Smooth muscle cell (in vitro differentiated cells): ENCODE measurements around the gene GZMM. TPM values are rescaled to one million over a fixed set of nuclear protein-coding genes. Genes with fewer than 3 reads are reported as not detected.

ENCODE experiments used
- DNase-seq: peaks from one replicate; lab custom pipeline; 2025; ENCODE audit not compliant: unreplicated experiment; lab: John Stamatoyannopoulos, UW
- H2AFZ ChIP-seq: fragments of 200-600 bp; sonication (generic); 2 replicates; pipeline ENCODE4 v1.6.0; 2016; ENCODE audit warnings: antibody characterized with exemption, low read depth, mild to moderate bottlenecking
- H3F3A ChIP-seq: fragments of 200-600 bp; sonication (generic); 2 replicates; pipeline ENCODE4 v1.6.0; 2017; ENCODE audit warnings: antibody characterized with exemption, low read depth
- H3K27ac ChIP-seq: fragments of 200-600 bp; sonication (generic); 2 replicates; pipeline ENCODE4 v1.5.1; 2016; ENCODE audit warnings: low read depth, mild to moderate bottlenecking
- H3K27me3 ChIP-seq: fragments of 200-600 bp; sonication (generic); 2 replicates; pipeline ENCODE4 v1.6.1; 2016; ENCODE audit warnings: low read depth, mild to moderate bottlenecking
- H3K36me3 ChIP-seq: fragments of 200-600 bp; sonication (generic); 2 replicates; pipeline ENCODE4 v1.5.1; 2016; ENCODE audit warnings: low read depth
- H3K4me1 ChIP-seq: fragments of 200-600 bp; sonication (generic); 2 replicates; pipeline ENCODE4 v1.5.1; 2016; ENCODE audit warnings: low read depth
- H3K4me2 ChIP-seq: fragments of 200-600 bp; sonication (generic); 2 replicates; pipeline ENCODE4 v1.6.0; 2016; ENCODE audit warnings: mild to moderate bottlenecking
- H3K4me3 ChIP-seq: fragments of 200-600 bp; sonication (generic); 2 replicates; pipeline ENCODE4 v1.5.1; 2016; ENCODE audit warnings: mild to moderate bottlenecking
- H3K79me2 ChIP-seq: fragments of 200-600 bp; sonication (generic); 2 replicates; pipeline ENCODE4 v1.6.0; 2016; ENCODE audit warnings: low read depth, mild to moderate bottlenecking
- H3K9ac ChIP-seq: fragments of 200-600 bp; sonication (generic); 2 replicates; pipeline ENCODE4 v1.6.0; 2016; ENCODE audit warnings: low read depth
- H3K9me3 ChIP-seq: fragments of 200-600 bp; sonication (generic); replicated peaks from 2 replicates; pipeline ENCODE4 v1.5.1; 2016; ENCODE audit warnings: low read depth
- H4K20me1 ChIP-seq: fragments of 200-600 bp; sonication (generic); 2 replicates; pipeline ENCODE4 v1.6.0; 2016; ENCODE audit warnings: low read depth
- CTCF ChIP-seq: fragments of 200-600 bp; sonication (generic); IDR thresholded peaks from 2 replicates; pipeline ENCODE4 v1.5.1; 2017; ENCODE audit warnings: borderline replicate concordance, mild to moderate bottlenecking, antibody characterized with exemption; ENCODE audit not compliant: insufficient read depth, poor library complexity, severe bottlenecking
- WGBS: methylation state at CpG from one replicate; pipeline ENCODE4 v1.1.7; 2016; ENCODE audit warnings: low lambda C conversion rate; 5-methylcytosine and 5-hydroxymethylcytosine counted together
- polyA plus RNA-seq: library from polyadenylated mRNA; unstranded; fragments of >200 nt; fragmentation: Nextera tagmentation; extraction: Ambion mirVana; gene quantifications from 2 replicates; pipeline ENCODE4 v1.2.1, GENCODE V29; 2016
- total RNA-seq: library from RNA; depleted of rRNA; stranded (reverse); fragments of >200 nt; gene quantifications from 2 replicates; pipeline ENCODE4 v1.2.3, GENCODE V29; 2014

Gene GZMM
- total and polyA plus RNA-seq, 2 experiments from 2014 or later: 0.23 TPM; not detected in 1

DNA sequence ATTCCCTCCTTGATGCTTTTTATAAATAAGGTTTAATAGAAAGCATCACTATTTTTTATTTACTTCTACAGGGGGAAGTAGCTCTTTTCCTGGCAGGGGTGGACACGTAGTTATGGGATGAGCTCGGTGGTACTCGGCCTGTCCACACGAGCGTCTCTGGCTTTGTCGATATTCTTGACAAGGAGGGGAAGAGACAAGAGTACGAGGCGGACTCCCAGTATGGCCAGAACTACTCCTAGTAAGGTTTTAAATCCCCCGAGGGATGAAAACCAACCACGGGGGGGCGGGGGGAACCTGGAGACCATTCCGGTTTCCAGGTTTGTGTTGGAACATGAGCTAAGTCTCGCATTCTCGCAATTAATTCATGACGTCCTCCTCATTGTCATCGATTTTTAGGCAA, 23.0 kb downstream of the GZMM start:
- peak overlapping the region; percentile 3 for H3K4me3 ChIP-seq
- no peak overlapping the region for H2AFZ ChIP-seq
- H3K27me3 ChIP-seq: no peaks in the 10 kb centered on the region
- H3K4me1 ChIP-seq: no peaks in the 10 kb centered on the region
- peak overlapping the region; percentile 67 for H3K27ac ChIP-seq
- no peaks in the 10 kb centered on the region for H3K79me2 ChIP-seq
- H3K4me2 ChIP-seq: peak overlapping the region; percentile 54
- no peaks in the 10 kb centered on the region for H4K20me1 ChIP-seq
- TF ChIP-seq CTCF: no peak
- H3K9ac ChIP-seq: no peak overlapping the region
- peaks cover 8% of the 10 kb centered on the region for H3F3A ChIP-seq
- no peaks in the 10 kb centered on the region for H3K36me3 ChIP-seq
- 35% methylated on average over 16 of the region's 16 CpGs for WGBS
- no peak for DNase-seq
- H3K9me3 ChIP-seq: no peaks in the 10 kb centered on the region

DNA sequence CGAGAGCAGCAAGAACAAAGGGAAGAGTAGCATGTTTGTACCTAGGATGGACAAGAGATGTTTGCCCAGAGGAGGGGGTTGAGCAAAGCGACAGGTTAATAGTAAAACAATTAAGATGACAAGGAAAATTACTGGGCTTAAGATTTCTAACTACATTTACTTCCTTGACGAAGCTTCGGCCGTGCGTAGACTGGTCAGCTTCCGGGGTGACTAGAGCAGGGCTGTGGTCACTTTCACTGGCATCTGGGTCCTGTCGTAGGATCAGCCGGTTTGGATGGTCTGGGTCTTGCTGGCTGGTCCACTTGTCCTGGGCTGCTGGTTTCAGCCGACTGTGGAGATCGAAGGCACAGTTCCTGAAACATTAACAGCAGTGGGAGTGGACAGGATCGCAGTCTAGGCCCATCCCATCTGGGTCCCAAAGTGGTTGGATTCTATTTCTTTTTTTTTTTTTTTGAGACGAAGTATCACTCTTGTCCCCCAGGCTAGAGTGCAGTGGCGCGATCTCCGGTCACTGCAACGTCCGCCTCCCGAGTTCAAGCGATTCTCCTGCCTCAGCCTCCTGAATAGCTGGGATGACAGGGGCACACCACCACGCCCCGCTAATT, 23.5 kb downstream of the GZMM start:
- Histone ChIP-seq H3K4me2 (peak overlapping the region; percentile 54), H2AFZ (no peak overlapping the region), H3K36me3 (no peaks in the 10 kb centered on the region), H3K9ac (no peak overlapping the region), H4K20me1 (no peaks in the 10 kb centered on the region), H3K4me3 (no peak overlapping the region), H3K79me2 (no peaks in the 10 kb centered on the region), H3K27ac (peak overlapping the region; percentile 67), H3K9me3 (no peaks in the 10 kb centered on the region), H3K4me1 (no peaks in the 10 kb centered on the region), H3F3A (peaks cover 11% of the 10 kb centered on the region), H3K27me3 (no peaks in the 10 kb centered on the region)
- WGBS: 68% methylated on average over 14 of the region's 22 CpGs
- TF ChIP-seq CTCF: no peak
- no peak for DNase-seq

DNA sequence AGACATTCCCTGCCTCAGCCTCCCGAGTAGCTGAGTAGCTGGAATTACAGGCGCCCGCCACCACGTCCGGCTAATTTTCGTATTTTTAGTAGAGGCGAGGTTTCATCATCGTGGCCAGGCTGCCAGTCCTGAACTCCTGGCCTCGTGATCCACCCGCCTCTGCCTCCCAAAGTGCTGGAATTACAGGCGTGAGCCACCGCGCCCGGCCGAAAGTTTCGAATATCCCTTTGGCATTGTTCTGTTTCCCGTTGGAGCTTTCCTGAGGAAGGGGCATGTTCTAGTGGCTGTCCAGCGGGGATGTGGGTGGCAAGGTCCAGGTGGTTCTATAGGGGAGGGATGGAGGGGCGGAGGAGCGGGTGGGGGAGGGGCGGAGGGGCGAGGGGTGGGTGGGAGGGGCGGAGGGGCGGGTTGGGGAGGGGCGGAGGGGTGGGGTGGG, 26.4 kb downstream of the GZMM start:
- Histone ChIP-seq H3K36me3 (no peaks in the 10 kb centered on the region), H4K20me1 (peaks cover 25% of the 10 kb centered on the region), H3K79me2 (peaks cover 28% of the 10 kb centered on the region), H2AFZ (no peak overlapping the region), H3K9me3 (no peaks in the 10 kb centered on the region), H3K4me3 (no peak overlapping the region), H3K4me2 (no peak overlapping the region), H3K9ac (no peak overlapping the region), H3K27me3 (no peaks in the 10 kb centered on the region), H3K27ac (no peak overlapping the region), H3F3A (peaks cover 15% of the 10 kb centered on the region), H3K4me1 (peaks cover 9% of the 10 kb centered on the region)
- no peak for TF ChIP-seq CTCF
- 91% methylated on average over 18 of the region's 25 CpGs for WGBS
- DNase-seq: no peak
